Inflammatory macrophage treated with lipopolysaccharide for 4 hours (primary cell): ENCODE results near the gene ASRGL1.

Experiments
- DNase-seq: peaks from one replicate; pipeline ENCODE4 v3.0.0-alpha.2; 2020

The ASRGL1 gene

DNA sequence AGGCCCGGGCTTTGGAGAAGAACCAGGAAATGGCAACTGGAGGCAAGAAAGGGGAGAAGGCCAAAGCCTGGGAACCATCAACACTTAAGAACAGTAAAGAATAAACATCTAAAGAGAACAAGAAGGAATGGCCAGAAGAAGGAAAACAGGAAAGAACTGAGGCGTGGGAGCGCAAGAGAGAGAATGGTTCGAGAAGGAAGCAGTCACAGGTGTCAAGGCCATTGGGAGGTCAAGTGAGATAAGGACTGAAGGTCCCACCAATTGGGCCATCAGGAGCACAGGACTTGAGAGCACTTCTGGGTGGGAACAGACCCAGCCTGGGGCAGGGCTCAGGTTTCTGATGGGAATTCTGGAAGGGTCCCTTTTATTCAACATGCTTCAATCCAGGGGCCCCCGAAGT is 80.9 kb downstream of the ASRGL1 start:
- no peak for DNase-seq

DNA sequence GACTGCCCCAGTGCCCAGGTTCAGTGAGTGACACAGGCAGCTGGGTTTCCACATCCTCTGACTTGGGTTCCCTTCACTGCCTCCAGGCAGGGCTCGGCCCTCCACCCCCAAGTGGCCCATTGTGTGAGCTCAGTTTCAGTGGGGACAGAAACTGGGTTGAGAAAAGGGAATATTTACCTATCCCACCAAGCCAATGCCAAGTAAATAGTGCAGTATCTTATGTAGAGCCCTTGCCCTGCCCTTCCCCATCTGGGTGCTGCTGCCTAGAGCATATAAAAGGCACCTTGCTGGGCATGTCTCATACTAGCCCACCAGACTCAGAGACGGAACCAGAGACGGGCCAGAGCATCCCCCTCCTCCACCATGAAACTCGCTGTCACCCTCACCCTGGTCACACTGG is 81.5 kb downstream of the ASRGL1 start, which contains the start of gene SCGB1A1:
Gene SCGB1A1, plus strand, starts transcription at position 301 of the 400 bp plus-strand sequence. Its CDS starts 63 bp downstream, at position 364.
- no peak for DNase-seq

DNA sequence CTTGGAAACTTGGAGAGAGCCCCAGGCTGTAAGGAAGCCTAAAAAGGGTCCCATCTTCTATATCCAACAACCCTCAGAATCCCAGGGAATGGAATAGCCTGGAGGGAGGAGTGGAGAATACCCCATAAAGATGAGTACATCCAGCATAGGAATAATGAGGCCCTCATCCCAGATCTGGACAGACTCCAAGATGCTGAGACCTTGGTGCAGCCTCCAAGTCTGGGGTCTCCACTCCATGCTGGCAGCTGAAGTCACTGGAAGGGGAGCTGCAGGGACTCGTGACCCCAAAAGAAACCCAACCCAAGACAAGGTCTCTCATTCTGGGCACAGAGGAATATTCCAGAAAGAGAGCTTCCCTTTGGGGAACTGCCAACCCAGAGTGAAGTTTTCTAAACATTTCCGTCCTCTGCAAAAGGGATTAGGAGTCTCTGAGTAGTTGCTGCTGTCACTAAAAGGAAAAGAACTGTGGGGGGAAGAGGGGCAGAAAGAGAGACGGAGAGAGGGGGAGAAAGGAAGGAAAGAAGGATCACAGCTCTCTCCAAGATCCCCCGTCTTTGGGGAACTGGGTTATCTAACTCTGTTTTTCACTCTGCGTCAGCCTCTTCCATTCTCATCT is 82.2 kb downstream of the ASRGL1 start:
- no peak for DNase-seq

DNA sequence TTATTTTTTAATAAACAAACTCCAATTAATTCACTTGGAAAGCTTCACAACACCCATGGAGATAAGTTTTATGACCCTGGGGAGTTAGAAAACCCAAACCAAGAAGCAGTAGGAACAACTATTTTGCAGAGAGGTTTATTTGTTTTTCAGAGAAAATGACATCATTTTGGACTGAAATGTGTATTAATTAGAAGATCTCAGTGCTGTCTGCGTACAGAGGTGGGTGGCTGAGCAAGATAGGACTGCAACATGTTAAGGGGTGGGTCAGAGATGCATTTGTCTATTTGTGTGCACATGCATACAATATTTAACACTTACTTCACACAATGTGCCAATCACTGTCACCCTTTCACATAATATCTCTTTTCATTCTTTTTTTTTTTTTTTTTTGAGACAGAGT is 82.7 kb downstream of the ASRGL1 start:
- no peak for DNase-seq

DNA sequence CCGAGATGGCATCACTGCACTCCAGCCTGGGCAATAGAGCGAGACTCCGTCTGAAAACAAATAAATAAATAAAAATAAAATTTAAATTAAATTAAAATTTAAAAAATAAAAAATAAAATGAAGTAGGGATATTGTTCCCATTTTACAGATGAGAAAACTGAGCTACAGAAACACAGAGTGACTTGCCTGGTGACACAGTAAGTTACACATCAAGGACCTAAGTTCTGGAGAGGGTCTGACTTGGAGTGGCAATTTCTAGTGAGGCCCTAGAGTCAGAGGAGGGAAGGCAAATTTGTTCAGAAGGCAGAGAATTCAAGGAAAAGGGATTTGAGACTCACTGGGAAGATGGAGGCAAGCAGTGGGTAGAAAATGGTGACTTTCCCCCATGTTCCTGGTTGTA is 83.6 kb downstream of the ASRGL1 start:
- no peak for DNase-seq

DNA sequence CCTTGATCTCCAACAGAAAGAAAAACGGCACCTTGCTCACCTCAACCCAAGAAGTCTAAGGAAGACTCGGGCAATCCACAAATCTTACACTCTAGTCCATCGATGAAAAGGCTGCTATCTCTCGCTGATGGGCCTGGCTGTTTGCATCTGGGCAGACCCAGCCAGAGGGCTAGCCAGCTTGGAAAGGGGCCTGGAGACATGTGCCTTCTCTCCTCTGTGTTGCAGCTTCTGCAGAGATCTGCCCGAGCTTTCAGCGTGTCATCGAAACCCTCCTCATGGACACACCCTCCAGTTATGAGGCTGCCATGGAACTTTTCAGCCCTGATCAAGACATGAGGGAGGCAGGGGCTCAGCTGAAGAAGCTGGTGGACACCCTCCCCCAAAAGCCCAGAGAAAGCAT is 84.7 kb downstream of the ASRGL1 start:
- no peak for DNase-seq

DNA sequence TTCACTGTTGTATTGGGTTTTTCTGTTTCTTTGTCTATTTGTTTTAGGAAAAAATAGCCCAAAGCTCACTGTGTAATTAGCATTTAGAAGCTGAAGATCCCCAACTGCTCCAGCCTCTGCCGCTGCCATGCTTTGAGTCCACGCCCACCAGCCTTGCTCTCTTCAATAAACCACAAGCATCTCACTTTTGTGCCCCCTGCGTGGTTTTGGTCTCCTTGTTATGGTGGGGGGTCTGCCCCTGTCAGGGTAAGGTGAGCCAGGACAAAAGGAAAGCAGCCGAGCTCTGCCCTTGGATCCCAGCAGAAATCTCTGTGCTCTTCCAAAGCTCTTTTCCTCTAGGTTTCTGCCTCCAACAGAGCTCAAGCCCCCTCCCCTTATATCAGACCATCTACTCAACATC is 85.8 kb downstream of the ASRGL1 start:
- DNase-seq = no peak

DNA sequence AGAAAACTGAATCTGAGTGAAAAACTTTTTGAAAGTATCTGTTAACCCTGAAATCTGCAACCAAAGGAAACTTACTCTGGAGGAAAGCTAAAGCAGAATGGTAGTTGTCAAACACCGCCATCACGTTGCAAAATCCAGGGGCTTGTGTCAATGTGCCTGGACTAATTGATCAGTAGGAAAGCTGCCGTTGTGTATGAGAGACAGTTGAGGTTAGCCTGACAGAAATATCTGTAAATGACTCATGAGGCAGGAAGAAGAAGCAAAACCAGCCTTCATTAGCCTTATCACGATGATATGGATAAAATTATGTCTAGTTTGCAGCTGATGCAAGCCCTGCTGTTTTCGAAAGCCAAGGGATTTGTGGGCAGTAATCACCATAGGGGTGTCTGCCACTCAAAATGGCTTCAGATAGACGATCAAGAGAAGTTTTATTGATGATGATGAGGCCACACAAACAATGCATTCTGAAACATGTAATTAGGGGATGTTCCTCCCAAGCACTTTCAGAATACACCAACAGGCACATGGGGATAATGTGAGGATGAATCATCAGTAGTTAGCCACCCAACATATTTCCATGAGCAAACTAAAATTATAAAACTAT is 90.5 kb downstream of the ASRGL1 start:
- DNase-seq = peak; percentile 90

DNA sequence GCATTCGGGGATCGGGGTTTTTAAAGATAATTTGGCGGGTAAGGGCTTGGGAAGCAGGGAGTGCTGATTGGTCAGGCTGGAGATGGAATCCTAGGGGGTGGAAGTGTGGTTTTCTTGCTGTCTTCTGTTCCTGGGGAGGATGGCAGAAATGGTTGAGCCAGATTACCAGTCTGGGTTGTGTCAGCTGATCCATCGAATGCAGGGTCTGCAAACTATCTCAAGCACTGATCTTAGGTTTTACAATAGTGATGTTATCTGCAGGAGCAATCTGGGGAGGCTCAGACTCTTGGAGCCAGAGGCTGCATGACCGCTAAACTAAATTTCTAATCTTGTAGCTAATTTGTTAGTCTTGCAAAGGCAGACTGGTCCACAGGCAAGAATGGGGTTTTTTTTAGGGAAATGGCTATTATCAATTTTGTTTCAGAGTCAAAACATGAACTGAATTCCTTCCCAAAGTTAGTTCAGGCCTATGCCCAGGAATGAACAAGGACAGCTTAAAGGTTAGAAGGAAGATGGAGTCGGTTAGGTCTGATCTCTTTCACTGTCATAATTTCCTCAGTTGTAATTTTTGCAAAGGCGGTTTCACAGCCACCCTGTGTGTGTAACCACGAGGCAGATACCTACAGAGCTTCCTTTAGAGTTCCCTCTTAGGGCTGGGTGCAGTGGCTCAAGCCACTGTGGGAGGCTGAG is 91.8 kb downstream of the ASRGL1 start:
- peak; percentile 47 for DNase-seq

DNA sequence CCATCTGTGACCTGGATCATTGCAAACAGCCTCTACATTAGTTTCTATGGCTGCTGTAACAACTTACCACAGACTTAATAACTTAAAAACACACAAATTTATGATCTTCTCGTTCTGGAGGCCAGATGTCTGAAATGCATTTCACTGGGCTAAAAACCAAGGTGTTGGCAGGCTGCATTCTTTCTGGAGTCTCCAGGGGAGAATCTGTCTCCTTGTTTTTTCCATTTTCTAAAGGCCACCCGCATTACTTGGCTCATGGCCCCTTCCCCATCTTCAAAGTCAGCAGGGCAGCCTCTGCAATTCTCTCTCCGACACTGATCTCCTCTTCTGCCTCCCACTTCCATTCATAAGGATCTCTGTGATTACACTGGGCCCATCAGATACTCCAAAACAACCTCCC is 93.2 kb downstream of the ASRGL1 start:
- no peak for DNase-seq

DNA sequence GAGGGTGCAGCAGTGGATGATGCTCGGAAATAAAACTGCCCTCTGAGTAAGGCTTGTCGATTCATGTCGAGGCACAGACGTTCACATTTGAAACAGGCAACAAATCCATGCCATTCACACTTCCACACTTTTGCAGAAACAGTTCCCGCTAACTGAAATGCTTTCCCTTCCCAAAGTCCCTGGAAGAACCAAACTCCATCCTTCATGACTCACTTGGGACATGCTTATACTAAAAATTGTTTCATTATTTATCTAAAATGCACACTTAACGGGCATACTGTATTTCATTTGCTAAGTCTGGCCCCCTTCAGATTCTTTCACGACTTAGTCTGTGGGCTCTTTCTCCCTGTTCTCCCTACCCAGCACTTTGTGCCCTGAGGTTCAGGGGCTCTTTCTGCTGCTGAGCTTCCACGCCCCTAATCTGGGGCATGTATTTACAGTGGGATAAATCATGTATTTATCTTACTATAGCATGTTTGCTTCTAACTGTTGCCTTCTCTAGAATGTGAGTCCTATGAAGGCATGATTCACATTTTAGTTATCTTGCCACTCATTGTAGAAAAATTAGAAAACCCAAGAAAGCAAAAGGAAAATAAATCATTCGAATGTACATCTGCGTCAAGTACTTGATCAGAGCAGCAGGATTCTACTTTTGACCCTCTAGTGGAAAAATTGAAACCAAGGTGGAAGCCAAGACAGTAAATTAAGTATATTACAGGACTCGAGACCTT is 94.1 kb downstream of the ASRGL1 start:
- DNase-seq = no peak

DNA sequence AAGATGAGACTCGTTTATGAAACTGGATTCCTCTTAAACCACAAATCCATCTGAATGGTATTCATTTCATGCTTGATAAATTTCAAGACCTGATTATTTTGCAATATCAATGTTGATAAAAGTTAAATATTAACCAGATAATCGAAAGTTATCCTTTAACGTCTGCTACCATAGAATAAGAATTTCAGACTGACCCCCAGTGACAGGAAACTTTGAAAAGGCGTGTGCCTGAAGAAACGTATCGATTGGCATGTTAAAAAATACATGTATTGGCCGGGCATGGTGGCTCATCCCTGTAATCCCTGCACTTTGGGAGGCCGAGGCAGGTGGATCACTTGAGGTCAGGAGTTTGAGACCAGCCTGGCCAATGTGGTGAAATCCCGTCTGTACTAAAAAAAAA is 95.4 kb downstream of the ASRGL1 start:
- no peak for DNase-seq

DNA sequence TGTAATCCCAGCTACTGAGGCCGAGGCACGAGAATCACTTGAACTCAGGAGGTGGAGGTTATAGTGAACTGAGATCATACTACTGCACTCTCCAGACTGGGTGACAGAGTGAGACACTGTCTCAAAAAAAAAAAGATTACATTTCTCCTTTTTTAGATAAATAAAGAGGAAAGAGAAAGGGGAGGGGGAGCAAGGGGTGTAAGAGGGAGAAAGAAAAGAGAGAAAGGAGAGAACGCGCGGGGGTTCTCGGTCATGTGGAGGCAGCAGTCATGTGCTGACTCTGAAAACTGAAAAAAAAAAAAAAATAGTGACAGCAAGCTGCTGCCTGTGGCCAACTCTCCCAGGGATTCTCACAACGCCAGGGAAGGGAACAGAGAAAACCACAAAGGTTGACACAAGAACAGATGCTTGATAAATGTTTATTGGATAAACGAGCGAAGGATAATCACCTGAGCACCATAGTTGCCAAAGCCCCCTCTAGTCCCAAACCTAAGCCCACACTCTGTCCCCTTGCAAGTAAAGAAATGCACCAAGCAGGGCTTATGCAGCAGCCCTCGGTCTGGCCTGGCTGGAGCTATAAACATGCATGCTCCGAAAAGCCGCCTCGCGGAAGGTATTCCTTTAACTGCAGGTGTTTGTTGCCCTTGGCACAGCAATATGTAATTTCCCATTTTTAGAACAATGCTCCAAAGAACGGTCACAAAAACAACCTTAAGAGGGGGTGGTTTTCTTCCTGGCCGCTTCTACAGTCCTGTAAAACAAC is 96.1 kb downstream of the ASRGL1 start:
- peak; percentile 57 for DNase-seq

DNA sequence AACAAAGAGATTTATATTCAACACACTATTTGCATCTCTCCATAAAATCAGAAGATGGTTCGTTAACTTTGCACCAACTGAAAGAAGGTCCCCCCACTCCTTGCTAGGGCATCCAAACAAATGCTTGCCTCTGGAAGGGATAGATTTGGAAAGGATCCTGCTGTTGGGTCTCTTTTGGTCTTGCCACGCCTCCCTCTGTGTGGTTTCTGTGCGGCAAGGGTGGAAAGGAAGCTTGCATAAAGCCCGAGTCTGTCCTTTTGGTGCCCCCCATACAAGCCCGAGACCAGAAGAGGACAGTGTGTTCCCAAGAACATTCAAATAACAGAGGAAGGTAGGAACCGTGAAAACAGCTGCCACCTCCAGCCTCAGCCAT is 96.6 kb downstream of the ASRGL1 start:
- DNase-seq = no peak

DNA sequence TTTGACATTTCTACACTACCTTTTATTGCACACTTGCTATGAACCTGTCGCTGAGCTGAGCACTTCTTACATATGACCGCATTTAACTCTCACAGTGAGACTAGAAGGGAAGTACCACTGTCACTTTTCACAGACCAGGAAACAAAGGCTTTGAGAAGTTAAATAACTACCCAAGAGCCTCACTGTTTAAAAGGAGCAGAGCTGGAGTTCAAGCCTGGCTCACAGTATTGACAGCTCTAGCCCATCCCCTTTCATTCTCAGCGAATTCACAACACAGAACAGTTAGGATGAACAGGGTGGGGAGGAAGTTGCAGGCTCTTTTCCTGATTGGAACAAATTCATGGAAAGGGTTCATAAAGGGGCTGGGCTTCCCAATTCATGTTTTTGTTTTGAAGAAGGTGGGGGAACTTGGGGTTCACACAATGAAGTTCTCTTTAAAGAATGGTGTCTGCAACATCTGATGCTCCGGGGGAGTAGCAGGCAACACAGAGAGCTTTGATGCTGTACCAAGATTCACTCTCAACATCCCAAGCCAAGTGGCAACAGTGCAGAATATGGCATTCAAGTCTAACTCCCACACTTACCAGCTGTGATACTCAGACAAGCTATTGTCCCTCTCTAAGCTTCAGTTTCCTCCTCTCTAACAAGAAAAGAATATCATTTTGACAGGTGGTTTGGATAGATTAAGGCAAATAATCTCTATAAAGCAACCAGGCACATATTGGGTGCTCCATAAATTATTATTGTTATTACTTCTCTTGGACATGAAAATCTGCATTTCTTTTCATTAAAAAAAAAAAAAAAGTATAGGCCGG is 98.8 kb downstream of the ASRGL1 start:
- DNase-seq = peak; percentile 42

DNA sequence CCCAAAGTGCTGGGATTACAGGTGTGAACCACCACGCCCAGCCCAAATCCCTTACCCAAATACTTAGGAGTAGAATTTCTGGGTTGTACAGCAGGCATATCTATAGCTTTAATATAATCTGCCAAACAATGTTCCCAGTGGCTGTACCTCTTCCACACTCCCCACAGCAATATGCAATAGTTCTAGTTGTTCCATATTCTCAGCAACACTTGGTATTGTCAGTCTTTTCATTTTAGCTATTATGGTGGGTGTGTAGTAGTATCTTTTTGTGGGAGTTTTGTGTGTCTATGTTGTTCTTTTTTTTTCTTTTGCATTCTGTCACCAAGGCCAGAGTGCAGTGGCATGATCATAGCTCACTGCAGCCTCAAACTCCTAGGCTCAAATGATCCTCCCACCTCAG is 100.4 kb downstream of the ASRGL1 start:
- DNase-seq = no peak

DNA sequence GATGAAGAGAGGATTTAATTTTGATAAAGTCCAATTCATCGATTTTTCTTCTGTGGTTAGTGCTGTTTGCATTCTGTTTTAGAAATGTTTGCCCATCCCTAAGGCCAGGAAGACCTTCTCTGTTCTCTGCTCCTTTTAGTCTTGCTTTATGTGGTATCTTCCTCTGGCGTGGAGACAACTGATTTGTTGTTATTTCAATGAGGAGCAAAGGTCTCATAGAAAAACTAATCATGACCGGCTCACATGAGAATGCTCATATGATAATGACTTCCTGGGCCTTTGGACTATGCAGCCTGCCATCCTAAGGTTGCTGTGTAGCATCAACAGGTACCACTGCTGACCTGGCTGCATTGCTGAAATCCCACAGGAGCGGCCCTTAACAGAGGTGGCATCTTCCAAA is 101.4 kb downstream of the ASRGL1 start:
- DNase-seq = no peak

DNA sequence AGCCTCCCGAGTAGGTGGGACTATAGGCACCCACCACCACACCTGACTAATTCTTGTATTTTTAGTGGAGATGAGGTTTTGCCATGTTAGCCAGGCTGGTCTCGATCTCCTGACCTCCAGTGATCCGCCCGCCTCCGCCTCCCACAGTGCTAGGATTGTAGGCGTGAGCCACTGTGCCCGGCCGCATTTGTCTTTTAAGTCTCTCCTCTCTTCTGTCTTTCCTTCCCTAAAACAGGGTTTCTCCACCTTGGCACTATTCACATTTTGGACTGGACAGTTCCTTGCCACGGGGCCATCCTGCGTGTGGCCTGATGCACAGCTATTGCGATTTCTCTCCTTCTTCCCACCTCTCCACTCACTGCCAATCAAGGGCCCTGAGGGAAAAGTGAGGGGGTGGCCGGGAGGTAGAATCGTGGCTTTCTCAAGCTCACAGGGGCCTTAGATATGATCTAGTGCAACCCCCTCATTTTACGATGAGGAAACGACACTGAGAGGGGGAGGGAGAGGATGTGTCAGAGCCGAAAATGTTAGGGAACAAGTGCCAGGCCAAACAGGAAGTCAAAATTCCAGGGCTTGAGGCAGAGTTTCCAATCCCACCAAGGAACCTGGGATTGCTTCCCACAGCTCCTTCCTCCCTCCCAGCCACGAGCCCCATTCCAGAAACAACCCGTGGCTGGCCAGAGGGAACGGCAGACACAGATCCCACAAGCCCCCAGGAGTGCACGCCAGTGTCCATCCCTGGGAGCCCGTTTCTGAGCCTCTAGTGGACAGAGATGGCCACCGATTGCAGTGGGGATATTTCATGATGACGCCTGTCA is 102.7 kb downstream of the ASRGL1 start:
- DNase-seq = peak; percentile 82
